ENCODE measurements around the gene IFNAR1.
"Not testable (repeated sequence)": the region's sequence is repeated elsewhere in the genome, so short reads cannot be mapped to it uniquely, and the experiment has no call there.

IFNAR1 gene

DNA sequence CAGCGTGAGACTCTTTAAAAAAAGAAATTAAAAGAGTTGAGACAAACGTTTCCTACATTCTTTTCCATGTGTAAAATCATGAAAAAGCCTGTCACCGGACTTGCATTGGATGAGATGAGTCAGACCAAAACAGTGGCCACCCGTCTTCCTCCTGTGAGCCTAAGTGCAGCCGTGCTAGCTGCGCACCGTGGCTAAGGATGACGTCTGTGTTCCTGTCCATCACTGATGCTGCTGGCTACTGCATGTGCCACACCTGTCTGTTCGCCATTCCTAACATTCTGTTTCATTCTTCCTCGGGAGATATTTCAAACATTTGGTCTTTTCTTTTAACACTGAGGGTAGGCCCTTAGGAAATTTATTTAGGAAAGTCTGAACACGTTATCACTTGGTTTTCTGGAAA lies 31.2 kb downstream of the IFNAR1 start:
- Mint-ChIP-seq H3K36me3 (ENCODE audit: low read depth) (peaks cover 40% of the 10 kb centered on the region), H3K27me3 (ENCODE audit: low read depth) (no peaks in the 10 kb centered on the region), H3K9me3 (no peaks in the 10 kb centered on the region), H3K4me3 (no peak overlapping the region), H3K4me1 (peaks cover 17% of the 10 kb centered on the region), H3K27ac (peak overlapping the region in 2 of 3 experiments; percentile 12 to 24)
- TF ChIP-seq, protein P1, sequence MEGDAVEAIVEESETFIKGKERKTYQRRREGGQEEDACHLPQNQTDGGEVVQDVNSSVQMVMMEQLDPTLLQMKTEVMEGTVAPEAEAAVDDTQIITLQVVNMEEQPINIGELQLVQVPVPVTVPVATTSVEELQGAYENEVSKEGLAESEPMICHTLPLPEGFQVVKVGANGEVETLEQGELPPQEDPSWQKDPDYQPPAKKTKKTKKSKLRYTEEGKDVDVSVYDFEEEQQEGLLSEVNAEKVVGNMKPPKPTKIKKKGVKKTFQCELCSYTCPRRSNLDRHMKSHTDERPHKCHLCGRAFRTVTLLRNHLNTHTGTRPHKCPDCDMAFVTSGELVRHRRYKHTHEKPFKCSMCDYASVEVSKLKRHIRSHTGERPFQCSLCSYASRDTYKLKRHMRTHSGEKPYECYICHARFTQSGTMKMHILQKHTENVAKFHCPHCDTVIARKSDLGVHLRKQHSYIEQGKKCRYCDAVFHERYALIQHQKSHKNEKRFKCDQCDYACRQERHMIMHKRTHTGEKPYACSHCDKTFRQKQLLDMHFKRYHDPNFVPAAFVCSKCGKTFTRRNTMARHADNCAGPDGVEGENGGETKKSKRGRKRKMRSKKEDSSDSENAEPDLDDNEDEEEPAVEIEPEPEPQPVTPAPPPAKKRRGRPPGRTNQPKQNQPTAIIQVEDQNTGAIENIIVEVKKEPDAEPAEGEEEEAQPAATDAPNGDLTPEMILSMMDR (IDR thresholded peaks at IDR 0.05; ENCODE audit: unreplicated experiment in 3 of 3): no peak

- Mint-ChIP-seq H3K4me3 (no peak overlapping the region), H3K36me3 (ENCODE audit: low read depth) (peaks cover 37% of the 10 kb centered on the region), H3K9me3 (no peaks in the 10 kb centered on the region), H3K27ac (peak overlapping the region in 1 of 3 experiments; percentile 13), H3K4me1 (peaks cover 27% of the 10 kb centered on the region), H3K27me3 (ENCODE audit: low read depth) (no peaks in the 10 kb centered on the region)
- TF ChIP-seq, protein P1 (IDR thresholded peaks at IDR 0.05; ENCODE audit: unreplicated experiment in 3 of 3): no peak
Observed at GRCh38 chr21:33357177-33357576, 32.4 kb downstream of the IFNAR1 start.

DNA sequence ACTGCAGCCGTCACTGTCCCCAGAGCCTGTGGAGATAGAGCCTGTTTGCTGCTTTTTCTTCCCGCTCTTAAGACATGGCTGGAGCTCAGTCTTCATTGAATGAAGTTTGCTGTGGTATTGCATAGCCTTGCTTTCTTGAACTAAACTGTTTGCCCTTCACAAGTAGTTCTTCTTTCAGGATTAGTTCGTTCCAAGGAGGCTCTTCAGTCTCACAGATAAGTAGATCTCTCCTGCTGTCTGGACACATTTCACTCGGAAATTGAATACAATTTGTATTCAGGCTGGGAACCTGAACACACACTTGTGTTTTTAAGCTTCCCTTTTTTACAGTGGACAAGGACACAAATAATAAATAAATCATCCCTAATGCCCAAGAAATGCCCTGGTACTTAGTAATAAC lies 34.7 kb downstream of the IFNAR1 start:
- Mint-ChIP-seq H3K9me3 (no peaks in the 10 kb centered on the region), H3K4me1 (peaks cover 28% of the 10 kb centered on the region), H3K27me3 (ENCODE audit: low read depth) (peaks cover 4% of the 10 kb centered on the region), H3K36me3 (ENCODE audit: low read depth) (peaks cover 30% of the 10 kb centered on the region), H3K27ac (no peak overlapping the region), H3K4me3 (no peak overlapping the region)
- TF ChIP-seq, protein P1 (IDR thresholded peaks at IDR 0.05; ENCODE audit: unreplicated experiment in 3 of 3): no peak

GRCh38 chr21:33360281-33360680 lies 35.5 kb downstream of the IFNAR1 start:
- Mint-ChIP-seq H3K4me3 (no peak overlapping the region), H3K4me1 (peaks cover 28% of the 10 kb centered on the region), H3K27ac (no peak overlapping the region), H3K27me3 (ENCODE audit: low read depth) (peaks cover 4% of the 10 kb centered on the region), H3K36me3 (ENCODE audit: low read depth) (peaks cover 21% of the 10 kb centered on the region), H3K9me3 (no peaks in the 10 kb centered on the region)
- TF ChIP-seq, protein P1 (IDR thresholded peaks at IDR 0.05; ENCODE audit: unreplicated experiment in 3 of 3): no peak

- Mint-ChIP-seq H3K4me3 (peak overlapping the region; percentile 69 to 76 (median 72)), H3K9me3 (no peaks in the 10 kb centered on the region), H3K27ac (peak overlapping the region in 1 of 3 experiments; percentile 29), H3K36me3 (ENCODE audit: low read depth) (peaks cover 15% of the 10 kb centered on the region), H3K27me3 (ENCODE audit: low read depth) (peaks cover 5% of the 10 kb centered on the region), H3K4me1 (peaks cover 25% of the 10 kb centered on the region)
- TF ChIP-seq, protein P1 (IDR thresholded peaks at IDR 0.05; ENCODE audit: unreplicated experiment in 3 of 3): peak; percentile 73 to 89 (median 78)
Observed at GRCh38 chr21:33360881-33361602, 36.3 kb downstream of the IFNAR1 start.

- H3K4me3 Mint-ChIP-seq: peak overlapping the region; percentile 58 to 72 (median 59)
- peaks cover 4% of the 10 kb centered on the region for H3K36me3 Mint-ChIP-seq (ENCODE audit: low read depth)
- TF ChIP-seq, protein P1 (IDR thresholded peaks at IDR 0.05; ENCODE audit: unreplicated experiment in 3 of 3): no peak
Observed at GRCh38 chr21:33362044-33362555, 37.3 kb downstream of the IFNAR1 start.

DNA sequence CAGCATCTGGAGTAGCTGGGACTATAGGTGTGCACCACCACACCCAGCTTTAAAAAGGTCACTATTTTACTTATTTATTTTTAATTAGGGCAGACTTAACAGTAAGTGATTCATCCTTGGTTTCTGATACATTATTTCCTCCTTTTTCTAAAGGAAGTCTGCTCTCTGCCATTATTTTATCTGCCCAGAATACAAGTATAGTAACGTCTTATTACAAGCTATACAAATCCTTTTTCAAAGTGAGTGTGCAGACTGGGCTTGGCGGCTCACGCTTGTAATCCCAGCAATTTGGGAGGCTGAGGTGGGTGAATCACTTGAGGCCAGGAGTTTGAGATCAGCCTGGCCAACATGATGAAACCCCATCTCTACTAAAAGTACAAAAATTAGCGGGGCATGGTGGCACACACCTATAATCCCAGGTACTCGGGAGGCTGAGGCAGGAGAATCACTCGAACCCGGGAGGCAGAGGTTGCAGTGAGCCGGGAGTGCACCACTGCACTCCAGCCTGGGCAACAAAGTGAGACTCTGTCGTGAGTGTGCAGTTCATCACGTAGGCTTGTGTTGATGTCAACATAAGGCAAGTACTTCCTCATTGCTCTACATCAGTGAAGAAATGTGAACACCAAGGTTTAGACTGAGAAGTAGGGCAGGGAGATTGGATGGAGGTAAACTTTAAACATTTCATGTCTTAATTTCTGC lies 39.3 kb downstream of the IFNAR1 start:
- H3K27ac Mint-ChIP-seq; H3K36me3 Mint-ChIP-seq (ENCODE audit: low read depth); H3K4me3 Mint-ChIP-seq: not testable (repeated sequence)
- H3K27me3 Mint-ChIP-seq (ENCODE audit: low read depth): peaks cover 13% of the 10 kb centered on the region
- peaks cover 15% of the 10 kb centered on the region for H3K9me3 Mint-ChIP-seq
- H3K4me1 Mint-ChIP-seq: peaks cover 16% of the 10 kb centered on the region

More at GRCh38 chr21:33362044-33362555, 37.3 kb downstream of the IFNAR1 start:
- Mint-ChIP-seq H3K4me1 (peaks cover 16% of the 10 kb centered on the region), H3K27me3 (ENCODE audit: low read depth) (peaks cover 7% of the 10 kb centered on the region), H3K9me3 (peaks cover 6% of the 10 kb centered on the region), H3K27ac (peak overlapping the region in 1 of 3 experiments; percentile 14)
